B cell (primary cell): ENCODE measurements around the gene DNAH12. TPM values are rescaled to one million over a fixed set of nuclear protein-coding genes. Genes with fewer than 3 reads are reported as not detected.
"Not testable (repeated sequence)": the region's sequence is repeated elsewhere in the genome, so short reads cannot be mapped to it uniquely, and the experiment has no call there.

Experiments
- ATAC-seq: fragments of 200-7000 bp; cut with Tn5 transposase; one replicate; pipeline ENCODE4 v1.10.0; 2021; ENCODE audit warnings: low read depth, mild to moderate bottlenecking, moderate number of reproducible peaks, moderate library complexity
- CTCF ChIA-PET: fragments of 350-600 bp; sonication (Branson Sonifier 250); formaldehyde crosslinking; loops from one replicate; lab custom pipeline; 2021; ENCODE audit warnings: antibody characterized with exemption, inconsistent platforms; lab: Charles Lee
- POLR2A ChIA-PET: fragments of 350-600 bp; sonication (Branson Sonifier 250); formaldehyde crosslinking; loops from one replicate; lab custom pipeline; 2021; ENCODE audit warnings: antibody characterized with exemption; lab: Charles Lee
- DNase-seq: peaks from one replicate; pipeline ENCODE4 v3.0.0; 2013
- H2AFZ ChIP-seq: 2 replicates; pipeline ENCODE4 v1.6.1; 2012; ENCODE audit warnings: mild to moderate bottlenecking, low read depth, low read length; ENCODE audit not compliant: insufficient read depth, poor library complexity, severe bottlenecking
- H3K27ac ChIP-seq, 2 donors: 1 replicate in 1 of 2; 2 replicates in 1 of 2; pipeline ENCODE4 v1.5.1; 2012 to 2013; ENCODE audit warnings: low read length in 2 of 2, mild to moderate bottlenecking in 2 of 2, moderate library complexity in 1 of 2
- H3K27me3 ChIP-seq, 4 experiments: fragments of 200-600 bp in 1 of 4; sonication (generic) in 1 of 4; replicated peaks in 1 of 4; 1 replicate in 2 of 4; 2 replicates in 2 of 4; pipeline versions ENCODE4 v1.6.1 to v1.7.0; 2013 to 2016; ENCODE audit warnings: low read length in 3 of 4, mild to moderate bottlenecking in 2 of 4, mixed read lengths in 1 of 4, moderate library complexity in 1 of 4; ENCODE audit not compliant: insufficient read depth in 4 of 4, control insufficient read depth in 3 of 4; ENCODE audit errors: control extremely low read depth in 1 of 4
- H3K36me3 ChIP-seq, 2 experiments: replicated peaks in 1 of 2; 1 replicate in 1 of 2; 2 replicates in 1 of 2; pipeline versions ENCODE4 v1.6.1 to v1.7.1; 2013; ENCODE audit warnings: low read length in 1 of 2; ENCODE audit not compliant: insufficient read depth in 2 of 2, control insufficient read depth in 1 of 2; ENCODE audit errors: control extremely low read depth in 1 of 2, extremely low read depth in 1 of 2
- H3K4me1 ChIP-seq, 2 donors: fragments of 200-600 bp in 1 of 2; sonication (generic) in 1 of 2; 1 replicate in 1 of 2; 2 replicates in 1 of 2; pipeline versions ENCODE4 v1.5.1 to v1.6.1; 2013 to 2017; ENCODE audit warnings: low read length in 2 of 2; ENCODE audit not compliant: control insufficient read depth in 2 of 2, insufficient read depth in 2 of 2
- H3K4me2 ChIP-seq: replicated peaks from 2 replicates; pipeline ENCODE3; 2012; ENCODE audit warnings: mild to moderate bottlenecking, low read depth, low read length; ENCODE audit not compliant: poor library complexity, severe bottlenecking
- H3K4me3 ChIP-seq, 5 experiments: fragments of 200-600 bp in 1 of 5; sonication (generic) in 1 of 5; 1 replicate in 3 of 5; 2 replicates in 2 of 5; pipeline versions ENCODE4 v1.5.1 to v1.7.0; 2011 to 2016; ENCODE audit warnings: low read length in 4 of 5, mild to moderate bottlenecking in 4 of 5, low read depth in 2 of 5, control low read depth in 1 of 5, moderate library complexity in 1 of 5; ENCODE audit not compliant: insufficient read depth in 1 of 5; ENCODE audit errors: control extremely low read depth in 1 of 5, extremely low read depth in 1 of 5
- H3K79me2 ChIP-seq: fragments of 200-600 bp; sonication (generic); one replicate; pipeline ENCODE4 v1.6.0; 2016; ENCODE audit warnings: low read length; ENCODE audit not compliant: control insufficient read depth, insufficient read depth
- H3K9ac ChIP-seq: fragments of 200-600 bp; sonication (generic); 2 replicates; pipeline ENCODE4 v1.6.1; 2017; ENCODE audit warnings: mild to moderate bottlenecking, low read length, moderate library complexity
- H3K9me3 ChIP-seq, 3 donors: one replicate each; pipeline versions ENCODE4 v1.6.1 to v1.7.1; 2013; ENCODE audit warnings: low read length in 2 of 3; ENCODE audit not compliant: control insufficient read depth in 2 of 3, insufficient read depth in 1 of 3; ENCODE audit errors: control extremely low read depth in 1 of 3
- H4K20me1 ChIP-seq: 2 replicates; pipeline ENCODE4 v1.6.0; 2012; ENCODE audit warnings: mild to moderate bottlenecking, low read length; ENCODE audit not compliant: insufficient read depth, control insufficient read depth, poor library complexity, severe bottlenecking
- H3K27ac Mint-ChIP-seq: one replicate; pipeline ENCODE4 v1.8.0; 2021; ENCODE audit warnings: mixed read lengths
- H3K27me3 Mint-ChIP-seq: one replicate; pipeline ENCODE4 v1.8.0; 2021; ENCODE audit warnings: mixed read lengths
- H3K4me1 Mint-ChIP-seq: one replicate; pipeline ENCODE4 v1.8.0; 2021; ENCODE audit warnings: mixed read lengths
- H3K4me3 Mint-ChIP-seq: one replicate; pipeline ENCODE4 v1.8.0; 2021; ENCODE audit warnings: mixed read lengths
- H3K9me3 Mint-ChIP-seq: one replicate; pipeline ENCODE4 v1.8.0; 2022; ENCODE audit warnings: mixed read lengths; ENCODE audit not compliant: insufficient read depth
- EZH2 ChIP-seq: IDR thresholded peaks from 2 replicates; pipeline ENCODE4 v1.6.1; 2012; ENCODE audit warnings: borderline replicate concordance, low read depth, mild to moderate bottlenecking, moderate library complexity, low read length; ENCODE audit not compliant: insufficient read depth, poor library complexity, severe bottlenecking
- WGBS: methylation state at CpG from one replicate; pipeline ENCODE4 v1.1.5; 2013; ENCODE audit warnings: missing lambda C conversion rate; ENCODE audit not compliant: insufficient coverage; 5-methylcytosine and 5-hydroxymethylcytosine counted together
- intact Hi-C: fragments of 100-400 bp; cut with micrococcal nuclease; formaldehyde crosslinking; loops from one replicate; pipeline ENCODE4 v1.10.0; 2022
- polyA plus RNA-seq: library from polyadenylated mRNA; depleted of rRNA; stranded (reverse); fragments of >200 nt; gene quantifications from 2 replicates; pipeline ENCODE4 v1.2.3, GENCODE V29; 2012
- total RNA-seq, 2 donors: library from RNA; stranded (reverse); fragments of 120-200 nt in 1 of 2; gene quantifications; 1 replicate in 1 of 2; 2 replicates in 1 of 2; pipeline versions ENCODE4 v1.2.3 to v1.2.4, GENCODE V29; 2013 to 2022
- TF ChIP-seq, protein P1 (sequence below): fragments of 200-600 bp; IDR thresholded peaks from one replicate; pipeline ENCODE4 v1.8.0; 2022; ENCODE audit warnings: antibody characterized with exemption, mild to moderate bottlenecking

DNAH12 gene
- total and polyA plus RNA-seq, 2 donors (not counting 1 experiment from before 2014, with no cell fraction given): 0.09 to 0.17 TPM

DNA sequence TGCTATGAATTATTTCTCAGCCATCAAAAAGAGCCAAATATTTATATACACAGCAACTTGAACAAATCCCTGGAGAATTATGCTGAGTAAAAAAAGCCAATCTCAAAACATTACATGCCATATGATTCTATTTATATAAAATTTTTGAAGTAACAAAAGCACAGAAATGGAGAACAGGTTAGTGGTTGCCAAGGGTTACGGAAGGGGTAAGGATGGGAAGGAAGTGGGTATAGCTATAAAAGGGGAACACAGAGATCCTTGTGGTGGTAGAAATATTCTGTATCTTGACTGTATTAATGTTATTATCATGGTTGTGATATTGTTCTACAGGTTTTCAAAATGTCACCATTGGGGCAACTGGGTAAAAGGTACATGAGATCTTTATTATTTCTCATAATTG lies 189.4 kb downstream of the DNAH12 start:
- ChIA-PET POLR2A (no interaction called here), CTCF (no interaction called here)
- no peaks in the 10 kb centered on the region for H3K79me2 ChIP-seq
- H4K20me1 ChIP-seq: no peaks in the 10 kb centered on the region
- H3K4me2 ChIP-seq: peak overlapping the region; percentile 38
- intact Hi-C loops: no loop called here
- no peaks in the 10 kb centered on the region for H3K27me3 ChIP-seq
- H2AFZ ChIP-seq: no peak overlapping the region
- Mint-ChIP-seq H3K9me3 (no peaks in the 10 kb centered on the region), H3K4me3 (no peak overlapping the region), H3K27ac (no peak overlapping the region), H3K4me1 (peaks cover 14% of the 10 kb centered on the region), H3K27me3 (no peaks in the 10 kb centered on the region)
- ATAC-seq (peak; percentile 28), DNase-seq (peak; percentile 57)
- no peak overlapping the region for H3K9ac ChIP-seq
- H3K36me3 ChIP-seq: no peaks in the 10 kb centered on the region
- 20% methylated on average over 1 of the region's 1 CpG for WGBS
- no peaks in the 10 kb centered on the region for H3K9me3 ChIP-seq
- H3K4me1 ChIP-seq: peaks cover 5 to 14% of the 10 kb centered on the region in 2 donors
- H3K4me3 ChIP-seq: no peak overlapping the region
- H3K27ac ChIP-seq: peak overlapping the region in 1 of 2 donors; percentile 45
- TF ChIP-seq, protein P1, sequence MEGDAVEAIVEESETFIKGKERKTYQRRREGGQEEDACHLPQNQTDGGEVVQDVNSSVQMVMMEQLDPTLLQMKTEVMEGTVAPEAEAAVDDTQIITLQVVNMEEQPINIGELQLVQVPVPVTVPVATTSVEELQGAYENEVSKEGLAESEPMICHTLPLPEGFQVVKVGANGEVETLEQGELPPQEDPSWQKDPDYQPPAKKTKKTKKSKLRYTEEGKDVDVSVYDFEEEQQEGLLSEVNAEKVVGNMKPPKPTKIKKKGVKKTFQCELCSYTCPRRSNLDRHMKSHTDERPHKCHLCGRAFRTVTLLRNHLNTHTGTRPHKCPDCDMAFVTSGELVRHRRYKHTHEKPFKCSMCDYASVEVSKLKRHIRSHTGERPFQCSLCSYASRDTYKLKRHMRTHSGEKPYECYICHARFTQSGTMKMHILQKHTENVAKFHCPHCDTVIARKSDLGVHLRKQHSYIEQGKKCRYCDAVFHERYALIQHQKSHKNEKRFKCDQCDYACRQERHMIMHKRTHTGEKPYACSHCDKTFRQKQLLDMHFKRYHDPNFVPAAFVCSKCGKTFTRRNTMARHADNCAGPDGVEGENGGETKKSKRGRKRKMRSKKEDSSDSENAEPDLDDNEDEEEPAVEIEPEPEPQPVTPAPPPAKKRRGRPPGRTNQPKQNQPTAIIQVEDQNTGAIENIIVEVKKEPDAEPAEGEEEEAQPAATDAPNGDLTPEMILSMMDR: no peak
- TF ChIP-seq EZH2: no peak

DNA sequence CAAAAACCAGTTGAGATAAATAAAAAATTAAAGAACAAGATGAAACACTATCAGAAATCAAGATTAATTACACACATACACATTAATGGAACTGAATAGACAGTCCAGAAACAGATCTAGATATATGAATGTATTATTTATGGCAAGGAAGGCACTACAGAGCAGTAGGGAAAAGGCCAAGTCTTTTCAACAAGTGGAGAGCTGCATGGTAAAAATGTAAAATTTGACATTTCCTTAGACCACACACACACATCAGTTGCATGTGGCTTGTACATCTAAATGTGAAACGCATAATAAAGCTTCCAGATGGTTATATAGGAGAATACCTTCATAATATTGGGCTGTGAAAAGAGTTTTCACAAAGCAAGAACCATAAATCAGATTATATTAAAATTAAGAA lies 193.9 kb downstream of the DNAH12 start:
- no peaks in the 10 kb centered on the region for H3K9me3 ChIP-seq
- H3K9ac ChIP-seq: no peak overlapping the region
- no peaks in the 10 kb centered on the region for H3K9me3 Mint-ChIP-seq

DNA sequence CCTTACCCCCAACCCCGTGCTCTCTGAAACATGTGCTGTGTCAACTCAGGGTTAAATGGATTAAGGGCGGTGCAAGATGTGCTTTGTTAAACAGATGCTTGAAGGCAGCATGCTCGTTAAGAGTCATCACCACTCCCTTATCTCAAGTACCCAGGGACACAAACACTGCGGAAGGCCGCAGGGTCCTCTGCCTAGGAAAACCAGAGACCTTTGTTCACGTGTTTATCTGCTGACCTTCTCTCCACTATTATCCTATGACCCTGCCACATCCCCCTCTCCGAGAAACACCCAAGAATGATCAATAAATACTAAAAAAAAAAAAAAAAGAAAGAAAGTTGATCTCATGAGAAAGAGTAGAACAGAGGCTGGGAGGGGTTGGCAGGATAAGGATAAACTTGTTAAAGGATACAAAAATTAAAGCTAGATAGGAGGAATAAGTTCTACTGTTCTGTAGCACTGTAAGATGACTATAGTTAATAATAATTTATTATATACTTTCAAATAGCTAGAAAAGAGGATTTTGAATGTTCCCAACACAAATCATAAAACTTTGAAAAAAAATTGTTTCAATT lies 205.0 kb downstream of the DNAH12 start:
- H4K20me1 ChIP-seq, ATAC-seq, H3K4me3 ChIP-seq, H3K27me3 ChIP-seq, H3K36me3 ChIP-seq, CTCF ChIA-PET, H2AFZ ChIP-seq, H3K27ac Mint-ChIP-seq, H3K27ac ChIP-seq, H3K9me3 ChIP-seq, H3K9ac ChIP-seq, DNase-seq, H3K4me3 Mint-ChIP-seq, H3K4me1 ChIP-seq, intact Hi-C loops, H3K79me2 ChIP-seq, H3K4me1 Mint-ChIP-seq, H3K9me3 Mint-ChIP-seq, H3K4me2 ChIP-seq, POLR2A ChIA-PET: not testable (repeated sequence)
- WGBS: no CpG with 5 or more reads among the region's 7 CpGs
- H3K27me3 Mint-ChIP-seq: peaks cover 22% of the 10 kb centered on the region

More for the DNA sequence above, 193.9 kb downstream of the DNAH12 start:
- no peaks in the 10 kb centered on the region for H3K79me2 ChIP-seq
- H3K27ac Mint-ChIP-seq: no peak overlapping the region
- TF ChIP-seq, protein P1: no peak
- no peak for TF ChIP-seq EZH2
- no peak overlapping the region for H2AFZ ChIP-seq
- H4K20me1 ChIP-seq: no peaks in the 10 kb centered on the region
- peaks cover 5 to 14% of the 10 kb centered on the region in 2 donors for H3K4me1 ChIP-seq
- DNase-seq (no peak), ATAC-seq (no peak)
- WGBS: no CpG with 5 or more reads among the region's 1 CpG
- H3K4me1 Mint-ChIP-seq: peaks cover 12% of the 10 kb centered on the region
- H3K27me3 ChIP-seq: no peaks in the 10 kb centered on the region
- CTCF ChIA-PET: no interaction called here
- intact Hi-C loops: no loop called here
- POLR2A ChIA-PET: no interaction called here
- no peaks in the 10 kb centered on the region for H3K36me3 ChIP-seq
- H3K27ac ChIP-seq: no peak overlapping the region
- peaks cover 8% of the 10 kb centered on the region for H3K27me3 Mint-ChIP-seq
- no peak overlapping the region for H3K4me3 ChIP-seq
- H3K4me3 Mint-ChIP-seq: no peak overlapping the region
- no peak overlapping the region for H3K4me2 ChIP-seq
